Measurements from ENCODE around the gene PWWP2A.

GRCh38 chr5:160133071-160133917 is 14.0 kb upstream of the PWWP2A start:
- TF ChIP-seq, protein P1, sequence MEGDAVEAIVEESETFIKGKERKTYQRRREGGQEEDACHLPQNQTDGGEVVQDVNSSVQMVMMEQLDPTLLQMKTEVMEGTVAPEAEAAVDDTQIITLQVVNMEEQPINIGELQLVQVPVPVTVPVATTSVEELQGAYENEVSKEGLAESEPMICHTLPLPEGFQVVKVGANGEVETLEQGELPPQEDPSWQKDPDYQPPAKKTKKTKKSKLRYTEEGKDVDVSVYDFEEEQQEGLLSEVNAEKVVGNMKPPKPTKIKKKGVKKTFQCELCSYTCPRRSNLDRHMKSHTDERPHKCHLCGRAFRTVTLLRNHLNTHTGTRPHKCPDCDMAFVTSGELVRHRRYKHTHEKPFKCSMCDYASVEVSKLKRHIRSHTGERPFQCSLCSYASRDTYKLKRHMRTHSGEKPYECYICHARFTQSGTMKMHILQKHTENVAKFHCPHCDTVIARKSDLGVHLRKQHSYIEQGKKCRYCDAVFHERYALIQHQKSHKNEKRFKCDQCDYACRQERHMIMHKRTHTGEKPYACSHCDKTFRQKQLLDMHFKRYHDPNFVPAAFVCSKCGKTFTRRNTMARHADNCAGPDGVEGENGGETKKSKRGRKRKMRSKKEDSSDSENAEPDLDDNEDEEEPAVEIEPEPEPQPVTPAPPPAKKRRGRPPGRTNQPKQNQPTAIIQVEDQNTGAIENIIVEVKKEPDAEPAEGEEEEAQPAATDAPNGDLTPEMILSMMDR (IDR thresholded peaks at IDR 0.05 in 2 of 3, conservative IDR thresholded peaks at IDR 0.05 in 1 of 3; ENCODE audit: borderline replicate concordance in 1 of 3, insufficient read depth in 1 of 3, low read depth in 2 of 3, low read length in 2 of 3): no peak
- TF ChIP-seq SP1 (IDR thresholded peaks at IDR 0.05; ENCODE audit: low read depth) (no peak), YY1 (IDR thresholded peaks at IDR 0.05; ENCODE audit: extremely low read depth, insufficient replicate concordance, low read depth, low read length) (no peak), ZNF274 (IDR thresholded peaks at IDR 0.05; ENCODE audit: low read depth, low read length) (no peak), SIN3A (IDR thresholded peaks at IDR 0.05; ENCODE audit: low read depth) (no peak), JUND (IDR thresholded peaks at IDR 0.05) (no peak), POLR2AphosphoS5 (IDR thresholded peaks at IDR 0.05; ENCODE audit: low read depth, low read length) (no peak), EZH2phosphoT487 (IDR thresholded peaks at IDR 0.05; ENCODE audit: borderline replicate concordance) (no peak), EZH2 (IDR thresholded peaks at IDR 0.05) (no peak), RAD21 (IDR thresholded peaks at IDR 0.05; ENCODE audit: low read depth) (no peak), MAX (IDR thresholded peaks at IDR 0.05) (no peak), SRF (IDR thresholded peaks at IDR 0.05; ENCODE audit: low read depth) (no peak)
- TF ChIP-seq, protein P2, sequence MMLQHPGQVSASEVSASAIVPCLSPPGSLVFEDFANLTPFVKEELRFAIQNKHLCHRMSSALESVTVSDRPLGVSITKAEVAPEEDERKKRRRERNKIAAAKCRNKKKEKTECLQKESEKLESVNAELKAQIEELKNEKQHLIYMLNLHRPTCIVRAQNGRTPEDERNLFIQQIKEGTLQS (IDR thresholded peaks at IDR 0.05): no peak
- TF ChIP-seq, protein P3, sequence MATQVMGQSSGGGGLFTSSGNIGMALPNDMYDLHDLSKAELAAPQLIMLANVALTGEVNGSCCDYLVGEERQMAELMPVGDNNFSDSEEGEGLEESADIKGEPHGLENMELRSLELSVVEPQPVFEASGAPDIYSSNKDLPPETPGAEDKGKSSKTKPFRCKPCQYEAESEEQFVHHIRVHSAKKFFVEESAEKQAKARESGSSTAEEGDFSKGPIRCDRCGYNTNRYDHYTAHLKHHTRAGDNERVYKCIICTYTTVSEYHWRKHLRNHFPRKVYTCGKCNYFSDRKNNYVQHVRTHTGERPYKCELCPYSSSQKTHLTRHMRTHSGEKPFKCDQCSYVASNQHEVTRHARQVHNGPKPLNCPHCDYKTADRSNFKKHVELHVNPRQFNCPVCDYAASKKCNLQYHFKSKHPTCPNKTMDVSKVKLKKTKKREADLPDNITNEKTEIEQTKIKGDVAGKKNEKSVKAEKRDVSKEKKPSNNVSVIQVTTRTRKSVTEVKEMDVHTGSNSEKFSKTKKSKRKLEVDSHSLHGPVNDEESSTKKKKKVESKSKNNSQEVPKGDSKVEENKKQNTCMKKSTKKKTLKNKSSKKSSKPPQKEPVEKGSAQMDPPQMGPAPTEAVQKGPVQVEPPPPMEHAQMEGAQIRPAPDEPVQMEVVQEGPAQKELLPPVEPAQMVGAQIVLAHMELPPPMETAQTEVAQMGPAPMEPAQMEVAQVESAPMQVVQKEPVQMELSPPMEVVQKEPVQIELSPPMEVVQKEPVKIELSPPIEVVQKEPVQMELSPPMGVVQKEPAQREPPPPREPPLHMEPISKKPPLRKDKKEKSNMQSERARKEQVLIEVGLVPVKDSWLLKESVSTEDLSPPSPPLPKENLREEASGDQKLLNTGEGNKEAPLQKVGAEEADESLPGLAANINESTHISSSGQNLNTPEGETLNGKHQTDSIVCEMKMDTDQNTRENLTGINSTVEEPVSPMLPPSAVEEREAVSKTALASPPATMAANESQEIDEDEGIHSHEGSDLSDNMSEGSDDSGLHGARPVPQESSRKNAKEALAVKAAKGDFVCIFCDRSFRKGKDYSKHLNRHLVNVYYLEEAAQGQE (IDR thresholded peaks at IDR 0.05; ENCODE audit: low read depth): no peak

Measured in HCT116 (cell line).